H7 (cell line): ENCODE measurements around the gene COASY. TPM values are rescaled to one million over a fixed set of nuclear protein-coding genes. Genes with fewer than 3 reads are reported as not detected.
"Not testable (repeated sequence)": the region's sequence is repeated elsewhere in the genome, so short reads cannot be mapped to it uniquely, and the experiment has no call there.

ENCODE experiments used
- DNase-seq: peaks from one replicate; pipeline ENCODE4 v3.0.0; 2012
- H3K27me3 ChIP-seq: 2 replicates; pipeline ENCODE4 v1.6.0; 2011; ENCODE audit warnings: mild to moderate bottlenecking, low read length; ENCODE audit not compliant: control insufficient read depth, insufficient read depth
- H3K36me3 ChIP-seq: replicated peaks from 2 replicates; pipeline ENCODE4 v1.5.1; 2011; ENCODE audit warnings: low read length; ENCODE audit not compliant: control insufficient read depth, insufficient read depth
- H3K4me3 ChIP-seq: 2 replicates; pipeline ENCODE4 v1.5.1; 2011; ENCODE audit warnings: low read depth, mild to moderate bottlenecking, control low read depth, low read length, moderate library complexity; ENCODE audit not compliant: insufficient read depth
- total RNA-seq: library from RNA; depleted of rRNA; stranded (reverse); fragments of >200 nt; shearing (Covaris generic); gene quantifications from 2 replicates; pipeline ENCODE4 v1.2.3, GENCODE V29; 2014

Gene COASY
- total RNA-seq, 1 experiment from 2014 or later: 59.2 TPM

DNA sequence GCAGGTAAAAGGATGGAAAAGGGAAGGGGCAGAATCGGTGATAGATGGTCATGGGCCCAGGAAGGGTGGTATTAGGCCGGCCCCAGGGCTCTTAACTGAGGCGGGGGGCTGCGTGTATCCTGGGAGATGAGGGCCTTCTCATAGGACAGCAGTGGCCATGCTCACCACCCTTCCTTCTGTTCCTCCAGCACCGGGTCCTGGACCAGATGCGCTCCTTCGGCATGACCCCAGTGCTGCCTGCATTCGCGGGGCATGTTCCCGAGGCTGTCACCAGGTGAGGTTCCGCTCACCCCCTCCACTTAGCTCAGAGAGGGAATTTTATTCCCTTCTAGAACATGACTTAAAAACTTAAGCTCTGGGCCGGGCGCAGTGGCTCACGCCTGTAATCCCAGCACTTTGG lies 23.5 kb upstream of the COASY start:
- DNase-seq: peak; percentile 24
- H3K4me3 ChIP-seq: no peak overlapping the region
- no peaks in the 10 kb centered on the region for H3K27me3 ChIP-seq
- H3K36me3 ChIP-seq: peaks cover 3% of the 10 kb centered on the region

DNA sequence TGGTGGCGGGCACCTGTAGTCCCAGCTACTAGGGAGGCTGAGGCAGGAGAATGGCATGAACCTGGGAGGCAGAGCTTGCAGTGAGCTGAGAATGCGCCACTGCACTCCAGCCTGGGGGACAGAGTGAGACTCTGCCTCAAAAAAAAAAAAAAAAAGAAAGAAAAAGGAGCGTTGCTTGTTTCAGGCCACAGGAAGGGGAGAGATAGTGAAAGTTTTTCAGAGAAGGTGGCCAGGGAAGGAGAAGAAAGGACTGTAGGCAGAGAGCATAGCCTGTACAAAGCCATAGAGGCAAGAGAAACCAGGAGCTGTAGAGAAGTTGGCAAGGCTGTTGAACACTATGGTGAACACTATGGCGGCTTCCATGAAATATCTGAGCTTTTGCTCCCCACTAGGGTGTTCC lies 21.4 kb upstream of the COASY start:
- not testable (repeated sequence) for H3K36me3 ChIP-seq, DNase-seq, H3K27me3 ChIP-seq, H3K4me3 ChIP-seq

DNA sequence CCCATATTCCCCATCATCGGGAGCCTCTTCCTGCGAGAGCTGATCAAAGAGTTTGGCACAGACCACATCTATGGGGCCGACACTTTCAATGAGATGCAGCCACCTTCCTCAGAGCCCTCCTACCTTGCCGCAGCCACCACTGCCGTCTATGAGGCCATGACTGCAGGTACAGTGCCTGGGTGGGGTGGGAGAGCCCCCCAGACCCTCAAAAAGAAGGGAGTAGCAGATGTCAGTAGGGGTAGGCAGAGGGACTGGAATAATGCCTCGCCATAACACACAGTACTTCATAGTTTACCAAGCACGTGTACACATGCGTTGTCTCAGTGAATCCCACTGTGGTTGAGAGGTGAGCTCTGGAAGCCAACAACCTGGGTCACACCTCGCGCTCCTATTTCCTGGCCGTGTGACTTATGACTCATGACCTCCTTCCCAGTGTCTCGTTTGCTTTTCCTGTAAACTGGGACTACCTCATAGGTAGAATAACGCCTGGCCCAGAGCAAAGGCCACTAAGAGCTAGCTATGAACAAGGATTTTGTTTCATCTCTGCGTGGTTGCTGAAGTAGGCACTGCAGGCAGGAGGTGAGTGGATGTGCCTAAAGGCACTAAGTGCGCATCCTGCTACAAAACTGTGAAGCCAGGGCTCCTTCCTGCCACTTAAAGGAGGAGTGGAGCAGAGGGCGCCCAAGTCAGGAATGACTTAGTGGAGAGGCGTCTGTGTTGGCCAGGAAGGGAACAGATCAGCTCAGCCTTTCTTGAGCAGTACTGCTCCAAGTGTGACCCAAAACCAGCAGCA lies 20.7 kb upstream of the COASY start:
- no peaks in the 10 kb centered on the region for H3K27me3 ChIP-seq
- no peak for DNase-seq
- H3K4me3 ChIP-seq: no peak overlapping the region
- peaks cover 3% of the 10 kb centered on the region for H3K36me3 ChIP-seq

DNA sequence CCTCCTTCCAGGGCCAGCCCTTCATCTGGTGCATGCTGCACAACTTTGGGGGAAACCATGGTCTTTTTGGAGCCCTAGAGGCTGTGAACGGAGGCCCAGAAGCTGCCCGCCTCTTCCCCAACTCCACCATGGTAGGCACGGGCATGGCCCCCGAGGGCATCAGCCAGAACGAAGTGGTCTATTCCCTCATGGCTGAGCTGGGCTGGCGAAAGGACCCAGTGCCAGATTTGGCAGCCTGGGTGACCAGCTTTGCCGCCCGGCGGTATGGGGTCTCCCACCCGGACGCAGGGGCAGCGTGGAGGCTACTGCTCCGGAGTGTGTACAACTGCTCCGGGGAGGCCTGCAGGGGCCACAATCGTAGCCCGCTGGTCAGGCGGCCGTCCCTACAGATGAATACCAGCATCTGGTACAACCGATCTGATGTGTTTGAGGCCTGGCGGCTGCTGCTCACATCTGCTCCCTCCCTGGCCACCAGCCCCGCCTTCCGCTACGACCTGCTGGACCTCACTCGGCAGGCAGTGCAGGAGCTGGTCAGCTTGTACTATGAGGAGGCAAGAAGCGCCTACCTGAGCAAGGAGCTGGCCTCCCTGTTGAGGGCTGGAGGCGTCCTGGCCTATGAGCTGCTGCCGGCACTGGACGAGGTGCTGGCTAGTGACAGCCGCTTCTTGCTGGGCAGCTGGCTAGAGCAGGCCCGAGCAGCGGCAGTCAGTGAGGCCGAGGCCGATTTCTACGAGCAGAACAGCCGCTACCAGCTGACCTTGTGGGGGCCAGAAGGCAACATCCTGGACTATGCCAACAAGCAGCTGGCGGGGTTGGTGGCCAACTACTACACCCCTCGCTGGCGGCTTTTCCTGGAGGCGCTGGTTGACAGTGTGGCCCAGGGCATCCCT lies 18.5 kb upstream of the COASY start:
- Histone ChIP-seq H3K4me3 (no peak overlapping the region), H3K36me3 (peaks cover 3% of the 10 kb centered on the region), H3K27me3 (no peaks in the 10 kb centered on the region)
- peak; percentile 45 for DNase-seq

DNA sequence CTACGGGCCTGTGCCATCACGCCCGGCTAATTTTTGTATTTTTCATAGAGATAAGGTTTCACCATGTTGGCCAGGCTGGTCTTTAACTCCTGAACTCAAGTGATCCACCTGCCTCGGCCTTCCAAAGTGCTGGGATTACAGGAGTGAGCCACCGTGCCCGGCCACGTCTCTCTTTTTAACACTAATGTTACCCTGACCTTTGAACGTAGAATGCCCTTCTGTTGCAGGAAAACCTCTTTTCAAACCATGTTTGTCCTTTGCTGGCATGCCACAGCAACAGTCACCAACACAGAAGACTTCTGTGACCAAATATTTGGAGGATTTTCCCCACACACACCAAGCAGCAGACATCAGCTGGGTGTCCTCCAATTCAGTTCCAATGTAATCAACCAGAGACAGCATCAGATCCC lies 17.1 kb upstream of the COASY start:
- no peaks in the 10 kb centered on the region for H3K27me3 ChIP-seq
- H3K36me3 ChIP-seq: no peaks in the 10 kb centered on the region; the same call in 1 of the 2 replicates
- DNase-seq: no peak
- no peak overlapping the region for H3K4me3 ChIP-seq

DNA sequence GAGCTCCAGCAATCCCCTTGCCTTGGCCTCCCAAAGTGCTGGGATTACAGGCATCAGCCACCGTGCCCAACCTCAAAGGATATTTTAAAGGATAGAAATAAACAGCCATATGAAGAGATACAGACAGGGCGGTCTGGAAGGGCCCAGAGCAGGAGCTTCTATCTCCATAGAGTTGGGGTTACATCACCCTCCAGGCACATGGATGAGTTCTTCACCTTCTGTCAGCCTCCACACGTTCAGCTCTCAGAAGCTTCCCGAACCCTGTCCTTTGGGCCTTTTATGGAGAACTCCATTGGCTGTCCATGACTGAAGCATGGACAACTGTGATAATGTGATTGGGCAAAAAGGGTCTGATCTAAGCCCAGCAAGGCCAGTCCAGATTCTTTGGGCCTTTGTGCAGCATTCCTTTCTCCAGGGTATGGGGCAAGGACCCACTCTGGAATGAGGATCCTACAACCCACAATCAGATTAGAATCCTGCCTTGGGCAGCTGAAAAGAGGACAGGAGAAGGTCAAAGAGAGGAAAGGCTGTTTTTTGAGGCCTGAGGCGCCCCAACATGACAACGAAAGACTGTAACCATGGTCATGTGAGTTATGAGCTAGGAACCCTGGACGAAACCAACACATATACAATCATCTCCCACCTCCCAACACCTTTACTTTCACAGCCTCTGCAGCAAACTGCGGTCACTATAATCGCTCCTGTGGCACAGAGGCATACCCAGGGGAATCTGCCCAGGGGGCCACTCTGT lies 16.0 kb upstream of the COASY start:
- DNase-seq, H3K4me3 ChIP-seq, H3K36me3 ChIP-seq, H3K27me3 ChIP-seq: not testable (repeated sequence)

DNA sequence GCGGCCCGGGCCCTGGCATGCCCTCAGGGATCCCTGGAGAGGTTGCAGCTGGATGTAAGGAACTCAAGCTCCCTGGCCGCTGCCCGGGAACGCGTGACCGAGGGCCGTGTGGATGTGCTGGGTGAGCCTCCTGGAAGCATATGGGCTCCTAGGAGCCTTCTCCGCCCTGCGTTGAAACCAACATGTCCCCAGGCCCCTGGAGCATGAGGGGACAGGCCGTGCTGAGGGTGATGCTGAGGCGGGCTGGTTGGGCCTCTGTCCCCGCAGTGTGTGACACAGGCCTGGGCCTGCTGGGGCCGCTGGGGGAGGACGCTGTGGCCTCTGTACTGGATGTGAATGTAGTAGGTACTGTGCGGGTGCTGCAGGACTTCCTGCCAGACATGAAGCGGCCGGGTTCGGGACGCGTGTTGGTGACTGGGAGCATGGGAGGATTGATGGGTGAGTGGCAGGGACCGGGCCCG lies 14.9 kb upstream of the COASY start:
- H3K4me3 ChIP-seq: no peak overlapping the region
- H3K36me3 ChIP-seq: no peaks in the 10 kb centered on the region
- DNase-seq: peak; percentile 52
- no peaks in the 10 kb centered on the region for H3K27me3 ChIP-seq

DNA sequence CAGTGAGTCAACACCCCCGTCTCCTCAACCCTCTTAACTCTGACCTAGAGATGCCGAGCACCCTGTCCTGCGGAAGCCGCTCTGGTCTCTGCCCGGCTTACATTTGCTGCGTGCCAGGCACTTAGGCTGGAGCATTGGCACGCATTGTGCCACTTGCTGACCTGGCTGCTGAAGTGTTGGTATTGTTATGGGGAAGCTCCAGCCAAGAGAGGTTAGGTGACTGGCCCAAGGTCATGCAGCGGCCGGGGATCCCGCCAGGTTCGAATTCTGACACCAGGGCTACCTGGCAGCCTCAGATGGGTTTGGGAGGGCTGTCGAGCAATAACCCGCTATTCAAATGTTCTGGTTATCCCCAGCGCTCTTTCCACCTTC lies 14.3 kb upstream of the COASY start:
- Histone ChIP-seq H3K27me3 (no peaks in the 10 kb centered on the region), H3K4me3 (peak overlapping the region; percentile 50; the same call in 1 of the 2 replicates), H3K36me3 (no peaks in the 10 kb centered on the region)
- DNase-seq: no peak

DNA sequence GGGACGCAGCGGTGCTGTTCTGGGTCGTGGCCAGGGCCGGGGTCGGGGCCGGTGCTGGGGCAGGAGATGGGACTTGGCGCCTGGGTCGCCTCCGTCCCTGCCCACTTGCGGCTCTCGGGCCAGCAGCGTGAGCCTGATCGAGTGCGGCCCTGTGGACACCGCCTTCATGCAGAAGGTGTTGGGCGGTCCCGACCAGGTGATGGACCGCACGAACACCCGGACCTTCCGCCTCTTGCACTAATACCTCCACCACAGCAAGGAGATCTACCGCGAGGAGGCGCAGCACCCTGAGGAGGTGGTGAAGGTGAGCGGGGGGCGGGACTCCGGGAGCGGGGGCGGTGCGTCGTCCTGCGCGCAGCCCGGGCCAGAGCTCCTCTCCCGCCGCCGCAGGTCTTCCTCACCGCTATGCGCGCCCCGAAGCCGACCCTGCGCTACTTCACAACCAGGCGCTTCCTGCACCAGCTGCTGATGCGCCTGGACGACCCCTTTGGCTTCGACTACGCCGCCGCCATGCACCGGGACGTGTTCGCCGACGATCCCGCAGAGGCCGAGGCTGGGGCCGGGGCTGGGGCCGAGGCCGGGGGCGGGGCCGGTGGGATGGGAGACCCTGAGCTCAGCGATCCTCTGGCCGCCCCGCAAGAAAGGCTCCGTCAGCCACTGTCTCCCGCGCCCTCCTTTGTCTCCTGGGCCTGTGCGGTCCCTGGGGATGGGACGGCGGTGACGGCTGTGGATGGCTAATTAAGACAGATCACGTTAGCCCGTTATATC lies 13.7 kb upstream of the COASY start:
- Histone ChIP-seq H3K4me3 (peak overlapping the region; percentile 50), H3K27me3 (no peaks in the 10 kb centered on the region), H3K36me3 (no peaks in the 10 kb centered on the region)
- DNase-seq: peak; percentile 98

DNA sequence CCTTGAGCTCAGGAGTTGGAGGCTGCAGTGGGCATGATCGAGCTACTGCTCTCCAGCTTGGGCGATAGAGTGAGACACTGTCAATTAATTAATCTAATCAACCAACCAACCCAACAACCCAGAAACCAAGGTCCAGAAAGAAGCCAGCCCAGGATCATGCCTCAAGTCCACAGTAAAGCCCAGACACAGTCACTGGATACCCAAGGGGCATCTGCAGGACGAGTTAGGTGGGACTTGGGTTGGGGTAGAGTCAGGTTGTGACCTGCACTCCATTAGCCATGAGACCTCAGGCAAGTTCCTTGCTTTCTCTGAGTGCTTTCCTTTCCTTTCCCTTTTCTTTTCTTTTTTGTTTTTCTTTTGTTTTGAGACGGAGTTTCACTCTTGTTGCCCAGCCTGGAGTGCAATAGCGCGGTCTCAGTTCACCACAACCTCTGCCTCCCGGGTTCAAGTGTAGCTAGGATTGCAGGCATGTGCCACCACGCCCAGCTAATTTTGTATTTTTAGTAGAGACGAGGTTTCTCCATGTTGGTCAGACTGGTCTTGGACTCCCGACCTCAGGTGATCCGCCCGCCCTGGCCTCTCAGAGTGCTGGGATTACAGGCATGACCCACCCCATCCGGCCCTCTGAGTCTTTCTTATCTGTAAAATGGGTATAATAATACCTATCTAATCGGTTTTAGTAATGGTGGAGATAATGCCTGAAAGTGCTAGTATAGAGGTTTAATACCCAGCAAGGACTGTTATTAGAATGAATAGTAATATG lies 12.8 kb upstream of the COASY start:
- peak overlapping the region; percentile 50 for H3K4me3 ChIP-seq
- H3K27me3 ChIP-seq: no peaks in the 10 kb centered on the region
- peak; percentile 41 for DNase-seq
- no peaks in the 10 kb centered on the region for H3K36me3 ChIP-seq

DNA sequence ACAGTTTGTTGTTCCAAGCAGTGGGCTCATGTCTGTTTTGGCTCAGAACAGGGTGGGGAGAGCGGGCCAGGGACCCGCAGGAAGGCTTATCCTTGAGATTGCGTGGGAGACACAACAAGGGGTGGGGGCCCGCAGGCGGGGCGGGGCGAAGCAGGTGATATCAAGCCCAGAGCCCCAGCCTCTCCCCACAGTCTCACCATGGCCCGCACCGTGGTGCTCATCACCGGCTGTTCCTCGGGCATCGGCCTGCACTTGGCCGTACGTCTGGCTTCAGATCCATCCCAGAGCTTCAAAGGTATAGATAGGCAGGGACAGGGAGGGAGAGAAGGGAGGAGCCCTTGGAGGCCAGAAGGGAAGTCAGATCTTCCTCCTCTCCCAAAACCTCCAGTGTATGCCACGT lies 9.2 kb upstream of the COASY start, which contains the start of gene HSD17B1:
HSD17B1 (plus strand) TSS at position 188 of the 400 bp plus-strand sequence; CDS start at position 199, 11 bp downstream.
- H3K27me3 ChIP-seq, H3K4me3 ChIP-seq, H3K36me3 ChIP-seq: not testable (repeated sequence)
- DNase-seq: peak; percentile 30

DNA sequence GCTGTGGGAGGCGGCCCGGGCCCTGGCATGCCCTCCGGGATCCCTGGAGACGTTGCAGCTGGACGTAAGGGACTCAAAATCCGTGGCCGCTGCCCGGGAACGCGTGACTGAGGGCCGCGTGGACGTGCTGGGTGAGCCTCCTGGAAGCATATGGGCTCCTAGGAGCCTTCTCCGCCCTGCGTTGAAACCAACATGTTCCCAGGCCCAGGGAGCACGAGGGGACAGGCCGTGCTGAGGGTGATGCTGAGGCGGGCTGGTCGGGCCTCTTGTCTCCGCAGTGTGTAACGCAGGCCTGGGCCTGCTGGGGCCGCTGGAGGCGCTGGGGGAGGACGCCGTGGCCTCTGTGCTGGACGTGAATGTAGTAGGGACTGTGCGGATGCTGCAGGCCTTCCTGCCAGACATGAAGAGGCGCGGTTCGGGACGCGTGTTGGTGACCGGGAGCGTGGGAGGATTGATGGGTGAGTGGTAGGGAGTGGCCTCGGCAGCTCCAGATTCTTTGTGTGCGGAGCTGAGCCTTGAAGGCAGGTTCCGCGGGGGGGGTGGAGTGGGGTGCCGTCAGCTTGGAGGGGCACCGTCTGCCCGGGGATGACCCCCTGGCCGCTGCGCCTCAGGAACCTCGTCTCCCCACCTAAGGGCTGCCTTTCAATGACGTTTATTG lies 8.7 kb upstream of the COASY start:
- Histone ChIP-seq H3K36me3 (no peaks in the 10 kb centered on the region), H3K4me3 (no peak overlapping the region), H3K27me3 (no peaks in the 10 kb centered on the region)
- DNase-seq: peak; percentile 76

DNA sequence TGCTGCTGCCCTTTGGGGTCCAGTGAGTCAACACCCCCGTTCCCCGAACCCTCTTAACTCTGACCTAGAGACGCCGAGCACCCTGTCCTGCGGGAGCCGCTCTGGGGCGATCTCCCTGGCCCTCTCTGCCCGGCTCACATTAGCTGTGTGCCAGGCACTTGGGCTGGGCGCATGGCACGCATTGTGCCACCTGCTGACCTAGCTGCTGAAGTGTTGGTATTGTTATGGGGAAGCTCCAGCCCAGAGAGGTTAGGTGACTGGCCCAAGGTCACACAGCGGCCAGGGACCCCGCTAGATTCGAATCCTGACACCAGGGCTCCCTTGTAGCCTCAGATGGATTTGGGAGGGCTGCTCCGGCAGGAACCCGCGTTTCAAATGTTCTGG lies 8.1 kb upstream of the COASY start:
- no peaks in the 10 kb centered on the region for H3K36me3 ChIP-seq
- peak overlapping the region; percentile 94 for H3K4me3 ChIP-seq
- no peak for DNase-seq
- no peaks in the 10 kb centered on the region for H3K27me3 ChIP-seq
